NCI-H2227 treated with DMSO at 0.1 percent for 48 hours (cell line): ENCODE measurements around the gene SLC30A7.
"Not testable (repeated sequence)": the region's sequence is repeated elsewhere in the genome, so short reads cannot be mapped to it uniquely, and the experiment has no call there.

Experiments used
- DNase-seq: peaks from one replicate; lab custom pipeline; 2025; lab: John Stamatoyannopoulos, UW

Gene SLC30A7

GRCh38 chr1:100895540-100896480 is at the start of gene SLC30A7:
SLC30A7 (plus strand) TSS chr1:100896090; CDS start chr1:100896263, 173 bp downstream.
- peak; percentile 87 for DNase-seq

GRCh38 chr1:100847361-100848082 is 48.4 kb upstream of the SLC30A7 start:
- no peak for DNase-seq

GRCh38 chr1:100851726-100852125 is 44.2 kb upstream of the SLC30A7 start:
- DNase-seq: no peak

- DNase-seq: no peak
Measured at GRCh38 chr1:100852976-100853375, 42.9 kb upstream of the SLC30A7 start.

GRCh38 chr1:100855116-100855515 is 40.8 kb upstream of the SLC30A7 start:
- DNase-seq: not testable (repeated sequence)

- no peak for DNase-seq
Measured at GRCh38 chr1:100860397-100860991, 35.4 kb upstream of the SLC30A7 start.

GRCh38 chr1:100861379-100861778 is 34.5 kb upstream of the SLC30A7 start:
- DNase-seq: no peak

GRCh38 chr1:100862591-100862990 is 33.3 kb upstream of the SLC30A7 start:
- no peak for DNase-seq

- DNase-seq: no peak
Measured at GRCh38 chr1:100866041-100866900, 29.6 kb upstream of the SLC30A7 start.

- no peak for DNase-seq
Measured at GRCh38 chr1:100866901-100867206, 29.0 kb upstream of the SLC30A7 start.

- DNase-seq: peak; percentile 13
Measured at GRCh38 chr1:100868364-100868995, 27.4 kb upstream of the SLC30A7 start.

- no peak for DNase-seq
Measured at GRCh38 chr1:100869996-100870395, 25.9 kb upstream of the SLC30A7 start.

GRCh38 chr1:100874433-100874832 is 21.5 kb upstream of the SLC30A7 start:
- DNase-seq: no peak

- DNase-seq: no peak
Measured at GRCh38 chr1:100875228-100875627, 20.7 kb upstream of the SLC30A7 start.

GRCh38 chr1:100876291-100876690 is 19.6 kb upstream of the SLC30A7 start:
- no peak for DNase-seq

- DNase-seq: no peak
Measured at GRCh38 chr1:100879422-100879821, 16.5 kb upstream of the SLC30A7 start.

- DNase-seq: no peak
Measured at GRCh38 chr1:100881687-100882086, 14.2 kb upstream of the SLC30A7 start.

- no peak for DNase-seq
Measured at GRCh38 chr1:100882698-100883097, 13.2 kb upstream of the SLC30A7 start.

- peak; percentile 75 for DNase-seq
Measured at GRCh38 chr1:100883963-100884362, 11.9 kb upstream of the SLC30A7 start.

GRCh38 chr1:100889007-100889406 is 6.9 kb upstream of the SLC30A7 start:
- not testable (repeated sequence) for DNase-seq

- DNase-seq: not testable (repeated sequence)
Measured at GRCh38 chr1:100889869-100890482, 5.9 kb upstream of the SLC30A7 start.
